ENCODE measurements around the gene ITPR3. TPM values are rescaled to one million over a fixed set of nuclear protein-coding genes. Genes with fewer than 3 reads are reported as not detected.

Gene ITPR3
- total and polyA plus RNA-seq, 2 of the 13 experiments (the other 11 are each of a cell fraction or from before 2014, with no cell fraction given), result 3.8 to 21.4 TPM

- intact Hi-C loops (cut with micrococcal nuclease; ENCODE audit: unreplicated experiment), result no loop called here
- FAIRE-seq, result no peak
- TF ChIP-seq WIZ (CRISPR knock-in tag; IDR thresholded peaks at IDR 0.05), result no peak
- no peak for TF ChIP-seq HNRNPL (IDR thresholded peaks at IDR 0.05; ENCODE audit: low read depth, low read length)
- TF ChIP-seq ZNF703 (CRISPR knock-in tag; IDR thresholded peaks at IDR 0.05; ENCODE audit: borderline replicate concordance), result no peak
- TF ChIP-seq, protein P1, sequence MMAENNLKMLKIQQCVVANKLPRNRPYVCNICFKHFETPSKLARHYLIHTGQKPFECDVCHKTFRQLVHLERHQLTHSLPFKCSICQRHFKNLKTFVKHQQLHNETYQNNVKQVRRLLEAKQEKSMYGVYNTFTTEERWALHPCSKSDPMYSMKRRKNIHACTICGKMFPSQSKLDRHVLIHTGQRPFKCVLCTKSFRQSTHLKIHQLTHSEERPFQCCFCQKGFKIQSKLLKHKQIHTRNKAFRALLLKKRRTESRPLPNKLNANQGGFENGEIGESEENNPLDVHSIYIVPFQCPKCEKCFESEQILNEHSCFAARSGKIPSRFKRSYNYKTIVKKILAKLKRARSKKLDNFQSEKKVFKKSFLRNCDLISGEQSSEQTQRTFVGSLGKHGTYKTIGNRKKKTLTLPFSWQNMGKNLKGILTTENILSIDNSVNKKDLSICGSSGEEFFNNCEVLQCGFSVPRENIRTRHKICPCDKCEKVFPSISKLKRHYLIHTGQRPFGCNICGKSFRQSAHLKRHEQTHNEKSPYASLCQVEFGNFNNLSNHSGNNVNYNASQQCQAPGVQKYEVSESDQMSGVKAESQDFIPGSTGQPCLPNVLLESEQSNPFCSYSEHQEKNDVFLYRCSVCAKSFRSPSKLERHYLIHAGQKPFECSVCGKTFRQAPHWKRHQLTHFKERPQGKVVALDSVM (CRISPR knock-in tag; IDR thresholded peaks at IDR 0.05), result no peak
- no peak for TF ChIP-seq CREM (IDR thresholded peaks at IDR 0.05)
- no peak for TF ChIP-seq CREM (CRISPR knock-in tag; IDR thresholded peaks at IDR 0.05)
- TF ChIP-seq GABPB1 (CRISPR knock-in tag; IDR thresholded peaks at IDR 0.05), result no peak
- TF ChIP-seq AGO2 (optimal IDR thresholded peaks at IDR 0.05; ENCODE audit: low read depth, low read length), result no peak
- TF ChIP-seq MBNL3 (CRISPR knock-in tag; conservative IDR thresholded peaks at IDR 0.05), result no peak
- TF ChIP-seq BRF2 (CRISPR knock-in tag; IDR thresholded peaks at IDR 0.05), result no peak
- TF ChIP-seq HNF4G (IDR thresholded peaks at IDR 0.05; ENCODE audit: borderline replicate concordance, low read depth, low read length), result no peak
- TF ChIP-seq HNF4G (CRISPR knock-in tag; IDR thresholded peaks at IDR 0.05; ENCODE audit: borderline replicate concordance, low read depth), result no peak
- TF ChIP-seq HOXA7 (CRISPR knock-in tag; IDR thresholded peaks at IDR 0.05), result no peak
- TF ChIP-seq MEIS1 (CRISPR knock-in tag; IDR thresholded peaks at IDR 0.05; ENCODE audit: borderline replicate concordance), result no peak
- no peak for TF ChIP-seq GMEB1 (CRISPR knock-in tag; IDR thresholded peaks at IDR 0.05; ENCODE audit: borderline replicate concordance)
- no peak for TF ChIP-seq ZNF17 (CRISPR knock-in tag; IDR thresholded peaks at IDR 0.05)
- TF ChIP-seq HNRNPK (IDR thresholded peaks at IDR 0.05; ENCODE audit: low read depth, low read length, poor library complexity, severe bottlenecking), result no peak
- TF ChIP-seq, protein P2, sequence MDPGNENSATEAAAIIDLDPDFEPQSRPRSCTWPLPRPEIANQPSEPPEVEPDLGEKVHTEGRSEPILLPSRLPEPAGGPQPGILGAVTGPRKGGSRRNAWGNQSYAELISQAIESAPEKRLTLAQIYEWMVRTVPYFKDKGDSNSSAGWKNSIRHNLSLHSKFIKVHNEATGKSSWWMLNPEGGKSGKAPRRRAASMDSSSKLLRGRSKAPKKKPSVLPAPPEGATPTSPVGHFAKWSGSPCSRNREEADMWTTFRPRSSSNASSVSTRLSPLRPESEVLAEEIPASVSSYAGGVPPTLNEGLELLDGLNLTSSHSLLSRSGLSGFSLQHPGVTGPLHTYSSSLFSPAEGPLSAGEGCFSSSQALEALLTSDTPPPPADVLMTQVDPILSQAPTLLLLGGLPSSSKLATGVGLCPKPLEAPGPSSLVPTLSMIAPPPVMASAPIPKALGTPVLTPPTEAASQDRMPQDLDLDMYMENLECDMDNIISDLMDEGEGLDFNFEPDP (CRISPR knock-in tag; conservative IDR thresholded peaks at IDR 0.05), result no peak
- TF ChIP-seq ARHGAP35 (CRISPR knock-in tag; IDR thresholded peaks at IDR 0.05; ENCODE audit: borderline replicate concordance), result no peak
- no peak for TF ChIP-seq CHD2 (IDR thresholded peaks at IDR 0.05; ENCODE audit: low read depth, low read length)
These were observed 91.8 kb downstream of the ITPR3 start for GRCh38 chr6:33712914-33713313.

More at GRCh38 chr6:33712914-33713313, 91.8 kb downstream of the ITPR3 start:
- Histone ChIP-seq H3K4me3 (replicated peaks in 1 of 3; ENCODE audit: insufficient read depth in 1 of 3, low read depth in 2 of 3, low read length in 3 of 3) (no peak overlapping the region), H3K27ac (ENCODE audit: extremely low read length, insufficient read depth, low read length) (no peak overlapping the region), H3K36me3 (replicated peaks in 1 of 2; ENCODE audit: control insufficient read depth in 1 of 2, insufficient read depth in 2 of 2, low read length in 2 of 2) (peaks cover 3 to 21% of the 10 kb centered on the region in 2 experiments; a peak in 4 of 5 replicates), H3K4me2 (ENCODE audit: low read depth, low read length) (no peak overlapping the region), H3K4me1 (ENCODE audit: insufficient read depth, low read length) (peaks cover 77% of the 10 kb centered on the region), H2AFZ (ENCODE audit: low read length) (no peak overlapping the region), H3K79me2 (ENCODE audit: insufficient read depth, low read length) (peaks cover 17% of the 10 kb centered on the region), H3K9ac (ENCODE audit: insufficient read depth, low read depth, low read length) (no peak overlapping the region), H4K20me1 (ENCODE audit: insufficient read depth, low read length) (no peaks in the 10 kb centered on the region), H3K27me3 (ENCODE audit: control insufficient read depth in 1 of 2, insufficient read depth in 2 of 2, low read length in 2 of 2) (no peaks in the 10 kb centered on the region; a peak in 1 of 5 replicates), H3K9me3 (ENCODE audit: low read length) (no peaks in the 10 kb centered on the region)
- ATAC-seq (no peak), DNase-seq (ENCODE audit: low spot score) (no peak)
- CTCF ChIA-PET (ENCODE audit: low intra/inter-chr PET ratio, low total read pairs), result interaction anchor here (1.7 kb wide), 1 partner anchor 49 kb away, joined by 9 read pairs; no protein-coding TSS in a partner anchor
- in situ Hi-C loops (cut with HindIII; ENCODE audit: extremely low pct_ligation_motif_present, low pct_unique_long_range_greater_than_20kb), result loop anchor here (5.0 kb wide), 1 partner anchor 49 kb away; no protein-coding TSS in a partner anchor
- WGBS (ENCODE audit: low lambda C conversion rate), result 93% methylated on average over 3 of the region's 3 CpGs
- POLR2A ChIA-PET, result no interaction called here
- BruUV-seq (replicated peaks), result no TSS peak

Data from HepG2 (cell line).